IMR-90 (cell line): ENCODE measurements around the gene BTC.
A peak's percentile ranks its signal among the peaks of the same experiment; 100 is the strongest.

Experiments
- CEBPB ChIP-seq: IDR thresholded peaks from 2 replicates; pipeline ENCODE4 v1.6.1; 2012; ENCODE audit warnings: low read depth, low read length, improper control_type of control experiment
- CTCF ChIP-seq: conservative IDR thresholded peaks from 2 replicates; pipeline ENCODE4 v1.5.1; 2012; ENCODE audit warnings: mild to moderate bottlenecking, low read depth, low read length, improper control_type of control experiment
- MXI1 ChIP-seq: IDR thresholded peaks from 2 replicates; pipeline ENCODE4 v1.6.1; 2012; ENCODE audit warnings: low read depth, mild to moderate bottlenecking, low read length, moderate library complexity, borderline replicate concordance
- NFE2L2 ChIP-seq: fragments of 150-350 bp; IDR thresholded peaks from 2 replicates; pipeline ENCODE4 v1.6.1; 2016; ENCODE audit warnings: low read depth, mild to moderate bottlenecking, low read length
- POLR2A ChIP-seq: IDR thresholded peaks from 2 replicates; pipeline ENCODE4 v1.6.1; 2012; ENCODE audit warnings: mild to moderate bottlenecking, low read depth, low read length
- RAD21 ChIP-seq: IDR thresholded peaks from 2 replicates; pipeline ENCODE4 v1.6.1; 2012; ENCODE audit warnings: low read length, improper control_type of control experiment
- RFX5 ChIP-seq: IDR thresholded peaks from 2 replicates; pipeline ENCODE4 v1.8.0; 2012; ENCODE audit warnings: low read depth, mild to moderate bottlenecking, low read length, moderate library complexity

- peak; percentile 19; the same call in 1 of the 2 replicates for TF ChIP-seq CTCF
- TF ChIP-seq CEBPB: no peak
- TF ChIP-seq RAD21: no peak
- TF ChIP-seq NFE2L2: no peak
- no peak for TF ChIP-seq MXI1
- no peak for TF ChIP-seq POLR2A
- no peak for TF ChIP-seq RFX5
Measured at GRCh38 chr4:74830928-74831327, 36.6 kb upstream of the BTC start.
